GM18951 (cell line): ENCODE data around the gene SPECC1.

Source experiments
- POLR2A ChIP-seq: IDR thresholded peaks from 4 replicates; pipeline ENCODE4 v1.6.1; 2011; ENCODE audit warnings: mild to moderate bottlenecking; ENCODE audit not compliant: insufficient read length, insufficient read depth; ENCODE audit errors: extremely low read depth
- in situ Hi-C: fragments of 300-500 bp; cut with MboI; formaldehyde crosslinking; loops from one replicate; pipeline ENCODE4 v1.12.0; 2022; ENCODE audit warnings: low sequenced_read_pairs, mixed read lengths, inconsistent platforms; ENCODE audit not compliant: unreplicated experiment

SPECC1 gene

DNA sequence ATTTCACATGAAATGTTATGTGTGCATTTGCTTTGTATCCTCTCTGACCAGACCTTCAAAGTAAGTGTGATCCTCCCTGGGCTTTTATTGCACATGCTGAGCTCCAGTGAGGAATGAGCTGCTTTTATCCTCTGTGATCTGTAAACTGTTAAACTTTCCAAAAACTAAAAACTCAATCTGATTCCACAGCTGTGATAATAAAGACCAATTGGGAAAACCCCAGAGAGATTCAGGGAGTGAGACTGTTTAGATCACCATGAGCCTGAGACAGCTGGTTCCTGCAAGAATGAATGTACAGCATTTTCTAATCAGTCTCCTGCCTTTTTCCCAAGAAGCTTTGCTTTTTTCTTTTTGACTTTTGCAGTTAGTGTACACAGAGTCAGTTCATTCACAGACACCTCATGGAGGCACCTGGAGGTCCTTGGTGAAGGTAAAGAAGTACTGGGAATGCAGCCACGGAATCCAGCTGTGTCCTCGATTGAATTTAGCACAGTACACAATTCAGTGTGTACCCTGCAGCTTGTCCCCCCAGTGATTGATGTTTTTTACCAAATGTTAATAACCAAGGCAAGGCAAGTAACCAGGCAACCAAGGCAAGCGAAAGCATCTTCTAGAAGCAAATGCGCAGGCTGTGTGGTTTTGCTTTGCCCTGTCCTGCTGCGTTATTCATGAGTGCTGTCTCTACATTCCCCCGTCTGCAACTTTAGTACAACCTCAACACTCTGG, 275.6 kb downstream of the SPECC1 start:
- no peak for TF ChIP-seq POLR2A
- in situ Hi-C loops: no loop called here

GRCh38 chr17:20289984-20290383, 280.8 kb downstream of the SPECC1 start:
- in situ Hi-C loops: no loop called here

GRCh38 chr17:20291853-20292252, 282.7 kb downstream of the SPECC1 start:
- TF ChIP-seq POLR2A: no peak
- in situ Hi-C loops: no loop called here

More at GRCh38 chr17:20289984-20290383, 280.8 kb downstream of the SPECC1 start:
- no peak for TF ChIP-seq POLR2A

DNA sequence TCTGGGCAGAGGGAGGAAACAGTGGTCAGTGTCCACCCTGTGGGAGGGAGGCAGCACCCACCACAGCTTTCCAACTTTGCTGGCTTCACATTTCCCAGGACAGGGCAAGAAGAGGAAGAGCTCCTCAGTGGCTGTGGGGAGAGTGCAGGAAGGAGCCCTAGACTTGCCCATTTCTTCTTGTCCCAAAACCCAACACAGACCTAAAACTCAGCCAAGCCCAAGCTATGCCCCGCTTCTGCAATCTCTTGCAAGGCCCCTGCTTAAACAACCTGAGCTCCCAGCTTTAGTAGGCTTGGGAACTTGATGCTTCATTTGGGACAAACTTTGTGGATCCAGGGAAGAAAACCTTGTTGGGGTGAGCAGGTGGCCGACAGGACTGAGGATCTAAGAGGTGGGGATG, 284.3 kb downstream of the SPECC1 start:
- in situ Hi-C loops: no loop called here
- TF ChIP-seq POLR2A: no peak

GRCh38 chr17:20294120-20294519, 285.0 kb downstream of the SPECC1 start:
- in situ Hi-C loops: no loop called here
- no peak for TF ChIP-seq POLR2A

GRCh38 chr17:20299013-20299412, 289.9 kb downstream of the SPECC1 start:
- in situ Hi-C loops: no loop called here
- no peak for TF ChIP-seq POLR2A

DNA sequence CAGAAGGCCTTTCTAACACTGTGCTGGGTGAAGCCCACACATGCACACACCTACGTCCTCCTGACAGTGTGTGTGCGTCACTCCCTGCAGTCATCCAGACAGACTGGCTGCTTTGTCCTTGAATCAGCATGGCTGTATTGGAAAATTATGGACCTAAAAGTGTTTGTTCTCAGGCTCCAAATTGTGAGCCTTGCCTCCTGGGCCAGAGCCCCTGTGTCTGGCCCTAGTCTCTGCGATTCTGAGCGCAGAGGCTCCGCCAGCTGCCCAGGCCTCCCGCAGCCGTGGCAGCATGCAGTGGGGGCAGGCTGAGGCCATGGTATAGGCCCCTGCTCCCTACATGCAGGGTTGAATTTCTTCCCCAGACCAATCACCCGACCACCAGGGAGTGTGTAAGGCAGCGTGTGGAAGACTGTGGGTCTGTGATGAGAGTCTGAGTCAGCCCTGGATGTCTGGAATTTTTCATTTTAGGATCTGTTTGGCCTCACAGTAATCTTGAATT, 291.3 kb downstream of the SPECC1 start:
- TF ChIP-seq POLR2A: no peak
- in situ Hi-C loops: no loop called here

DNA sequence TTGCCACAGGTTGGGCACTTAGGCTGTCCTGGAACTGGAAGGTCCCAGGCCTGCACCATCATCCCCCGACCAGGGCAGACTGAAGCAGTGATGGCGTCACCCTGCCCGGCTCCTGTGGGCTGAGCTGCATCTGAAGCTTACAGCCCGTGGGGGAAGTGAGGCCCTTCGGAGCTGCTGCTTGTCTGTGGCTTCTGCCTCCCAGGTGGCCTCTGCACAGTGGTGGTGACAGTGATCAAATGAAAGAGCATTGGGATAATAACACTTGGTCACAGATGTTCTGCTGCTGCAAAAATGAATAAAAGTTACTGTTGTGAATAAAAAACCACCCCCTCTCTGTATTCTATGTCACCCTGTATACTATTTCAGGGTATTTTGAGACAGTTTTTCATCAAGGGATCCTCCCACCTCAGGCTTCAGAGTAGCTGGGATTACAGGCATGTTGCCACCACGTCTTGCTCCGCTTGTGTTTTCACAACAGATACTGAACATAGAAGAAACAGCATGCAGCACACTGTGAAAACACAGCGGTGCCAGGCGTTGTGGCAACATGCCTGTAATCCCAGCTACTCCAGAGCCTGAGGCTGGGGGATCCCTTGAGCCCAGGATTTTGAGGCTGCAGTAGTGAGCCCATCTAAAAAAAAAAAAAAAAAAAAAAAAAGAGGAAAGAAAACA, 293.2 kb downstream of the SPECC1 start:
- in situ Hi-C loops: no loop called here
- TF ChIP-seq POLR2A: no peak

DNA sequence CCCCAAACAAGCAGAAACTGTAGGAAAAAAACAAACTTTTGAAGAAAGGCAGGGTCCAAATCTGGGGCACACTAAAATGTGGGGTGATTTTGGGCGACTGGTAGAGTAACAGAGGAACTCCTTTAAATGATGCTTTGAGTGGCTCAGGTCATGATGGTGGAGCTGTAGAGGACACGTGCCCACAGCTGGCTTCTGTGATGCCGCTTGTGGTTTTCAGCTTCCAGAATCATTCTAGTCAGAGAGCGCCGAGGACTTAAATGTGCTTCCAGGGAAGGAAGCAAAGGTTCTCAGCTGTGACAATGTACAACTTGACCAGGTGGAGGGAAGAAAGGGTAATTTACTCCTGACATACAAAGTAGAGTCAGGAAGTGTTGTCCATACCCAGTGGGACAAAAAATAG, 295.8 kb downstream of the SPECC1 start:
- in situ Hi-C loops: no loop called here
- TF ChIP-seq POLR2A: no peak

- no peak for TF ChIP-seq POLR2A
- in situ Hi-C loops: no loop called here
Observed at GRCh38 chr17:20306924-20307323, 297.8 kb downstream of the SPECC1 start.

DNA sequence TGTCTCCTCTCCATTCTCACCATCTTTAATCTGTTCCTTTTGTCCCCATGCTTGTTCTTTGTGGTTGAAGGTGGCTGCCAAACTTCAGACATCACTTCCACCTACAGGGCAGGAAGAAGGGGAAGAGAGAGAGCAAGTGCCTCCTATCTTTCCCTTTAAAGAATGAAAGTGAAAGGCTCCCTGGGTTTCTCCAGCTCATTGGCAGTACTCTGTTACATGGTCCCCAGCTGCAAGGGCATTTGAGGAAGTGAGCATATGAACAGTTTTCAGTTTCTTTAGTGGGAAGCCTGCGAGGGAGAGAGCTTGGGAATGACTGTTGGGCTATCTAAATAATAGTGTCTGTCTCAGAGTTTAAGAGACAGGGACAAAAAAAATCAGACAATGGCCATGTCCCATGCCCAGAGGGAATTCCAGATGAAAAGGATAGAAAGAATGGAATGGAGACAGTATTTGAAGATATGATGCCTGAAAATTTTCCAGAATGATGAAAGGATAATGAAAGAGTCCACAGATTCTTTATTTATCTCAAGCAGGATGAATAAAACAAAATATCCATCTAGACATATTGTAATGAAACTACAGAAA, 298.3 kb downstream of the SPECC1 start:
- no peak for TF ChIP-seq POLR2A
- in situ Hi-C loops: no loop called here

DNA sequence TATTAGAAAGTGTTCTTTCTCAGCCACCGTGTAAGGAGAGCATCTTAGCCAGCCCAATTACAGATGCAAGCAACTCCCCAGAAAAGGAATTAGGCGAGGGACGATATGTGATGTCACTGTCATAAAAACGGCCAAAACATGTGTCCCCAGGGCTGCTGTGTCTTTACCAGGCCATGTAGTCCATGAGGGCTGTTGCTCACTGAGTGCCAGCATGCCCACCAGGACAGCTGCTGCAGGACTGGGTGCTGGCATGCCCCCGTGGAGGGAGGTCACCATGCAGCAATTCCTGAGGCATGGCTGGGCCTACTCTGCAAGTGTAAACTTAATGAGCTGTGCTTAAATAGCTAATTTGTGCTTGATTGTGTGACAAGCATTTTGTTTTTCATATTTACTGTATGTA, 301.3 kb downstream of the SPECC1 start:
- in situ Hi-C loops: loop anchor here (10.0 kb wide), 2 partner anchors 196 to 316 kb away; no protein-coding TSS in a partner anchor
- no peak for TF ChIP-seq POLR2A

DNA sequence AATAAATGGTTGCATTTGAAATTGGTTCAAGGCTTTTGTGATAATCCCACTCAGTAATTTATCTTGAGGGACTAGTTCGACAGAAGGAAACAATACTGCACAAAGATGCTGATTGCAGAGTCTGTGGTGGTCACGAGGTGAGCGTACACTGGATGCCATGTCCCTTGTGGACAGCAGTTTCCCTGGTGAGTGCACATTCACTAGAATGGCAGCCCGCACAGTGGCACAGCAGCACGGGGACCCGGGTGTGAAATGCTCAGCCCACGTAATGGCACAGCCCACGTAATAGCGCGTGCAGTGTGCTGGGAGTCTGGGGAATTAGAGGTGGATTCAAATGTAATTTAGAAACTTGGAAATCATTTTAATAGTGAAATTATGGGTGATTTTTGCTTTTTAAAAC, 304.1 kb downstream of the SPECC1 start:
- TF ChIP-seq POLR2A: no peak
- in situ Hi-C loops: loop anchor here (10.0 kb wide), 2 partner anchors 199 to 319 kb away; no protein-coding TSS in a partner anchor
